Measurements from ENCODE around the gene DOK6.
"Not testable (repeated sequence)": the region's sequence is repeated elsewhere in the genome, so short reads cannot be mapped to it uniquely, and the experiment has no call there.

Gene DOK6

DNA sequence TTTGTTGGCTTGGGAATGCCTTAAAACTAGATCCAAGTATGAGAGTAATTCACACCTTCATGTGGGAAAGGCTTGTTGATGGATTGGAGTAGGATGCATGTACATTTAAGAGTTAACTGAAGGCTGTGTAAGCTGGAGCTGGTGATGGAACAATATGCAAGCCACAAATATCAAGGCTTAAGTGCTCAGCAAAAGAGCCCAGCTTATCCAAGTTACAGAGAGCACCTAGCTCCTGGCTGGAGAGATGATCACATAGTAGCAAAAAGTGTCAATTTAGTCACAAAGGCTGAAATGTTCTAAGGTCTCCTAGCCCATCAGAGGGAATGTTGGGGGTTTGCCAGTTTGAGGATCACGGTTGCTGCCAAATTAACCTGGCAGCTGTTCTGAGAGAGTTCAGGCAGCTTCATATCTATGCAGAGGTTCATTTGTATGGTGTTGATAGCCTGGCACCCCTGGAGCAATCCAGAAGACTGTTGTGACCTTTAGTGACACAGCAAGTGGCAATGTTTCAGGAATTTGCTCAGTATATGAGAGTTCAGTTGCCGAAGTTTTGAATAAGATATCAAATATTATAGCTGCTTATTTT lies 228.2 kb downstream of the DOK6 start:
- DNase-seq: no peak

GRCh38 chr18:69631281-69631680 lies 230.6 kb downstream of the DOK6 start:
- DNase-seq: no peak

DNA sequence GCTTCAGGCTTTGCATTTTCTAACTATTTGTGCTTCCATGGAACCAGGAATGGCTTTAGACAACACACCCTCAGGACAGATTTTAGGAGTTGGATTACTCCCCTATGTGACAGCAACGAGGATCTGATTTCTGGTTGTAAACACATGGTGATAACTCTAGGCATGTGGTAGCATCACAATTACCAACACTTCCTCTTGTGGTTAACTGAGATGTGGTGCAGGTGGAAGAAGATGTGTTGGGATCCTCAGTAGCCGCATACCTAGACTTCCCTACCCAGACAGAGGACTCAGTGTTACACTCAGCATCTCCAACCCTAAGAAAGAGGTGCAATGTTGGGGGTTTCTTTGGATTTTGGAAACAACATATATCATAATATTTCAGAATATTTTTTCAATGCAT lies 234.8 kb downstream of the DOK6 start:
- DNase-seq: no peak

DNA sequence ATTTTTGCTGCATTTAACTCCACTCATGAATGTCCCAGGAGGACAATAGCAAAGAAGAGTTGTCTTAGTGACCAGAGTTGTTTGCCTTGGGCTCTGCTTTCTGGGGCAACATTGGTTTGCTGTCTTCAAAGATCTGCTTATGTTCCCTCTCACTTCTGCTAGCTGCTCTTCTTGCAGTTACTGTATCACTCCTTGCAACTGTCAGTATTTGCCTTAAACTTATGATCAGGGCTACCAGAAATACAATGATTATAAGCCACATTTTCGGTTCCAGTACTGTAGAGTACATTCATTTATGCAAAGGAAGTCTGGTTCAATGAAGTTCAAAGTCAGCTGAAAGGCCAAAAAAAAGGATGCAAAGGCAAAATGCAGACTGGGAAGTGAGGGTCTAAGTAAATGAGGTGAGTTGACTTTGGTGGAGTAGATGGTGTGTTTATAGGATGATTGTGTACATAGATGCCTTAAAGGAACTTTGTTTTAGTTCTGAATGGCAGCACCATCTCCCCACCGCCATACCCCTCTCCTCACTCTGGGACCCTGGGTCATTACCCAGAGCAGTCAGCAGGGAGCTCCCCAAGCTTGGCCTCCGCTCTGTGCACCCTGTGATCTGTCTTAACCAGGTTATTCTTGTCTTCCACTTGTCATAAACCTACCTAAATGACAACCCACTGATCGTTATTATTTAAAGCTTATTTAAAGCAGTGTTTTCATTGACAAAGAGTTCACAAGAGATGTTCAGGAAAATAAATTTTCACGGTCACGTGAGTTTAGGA lies 236.0 kb downstream of the DOK6 start:
- peak; percentile 17 for DNase-seq

DNA sequence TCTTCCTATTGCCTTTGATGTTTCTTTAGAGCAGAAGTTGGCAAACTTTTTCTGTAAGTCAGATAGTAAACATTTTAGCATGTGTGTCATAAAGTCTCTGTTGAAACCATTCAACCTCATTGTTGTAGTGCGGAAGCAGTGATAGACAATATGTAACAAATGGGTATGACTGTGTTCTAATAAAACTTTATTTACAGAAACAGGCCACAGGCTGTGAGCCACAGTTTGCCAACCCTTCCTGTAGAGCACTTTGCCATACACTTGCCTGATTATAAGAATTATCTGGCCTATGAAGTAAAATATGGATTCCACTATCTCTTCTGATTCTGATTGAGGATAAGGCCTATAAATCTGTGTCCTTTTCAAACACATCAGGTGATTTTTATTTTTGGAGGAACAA lies 237.4 kb downstream of the DOK6 start:
- no peak for DNase-seq

DNA sequence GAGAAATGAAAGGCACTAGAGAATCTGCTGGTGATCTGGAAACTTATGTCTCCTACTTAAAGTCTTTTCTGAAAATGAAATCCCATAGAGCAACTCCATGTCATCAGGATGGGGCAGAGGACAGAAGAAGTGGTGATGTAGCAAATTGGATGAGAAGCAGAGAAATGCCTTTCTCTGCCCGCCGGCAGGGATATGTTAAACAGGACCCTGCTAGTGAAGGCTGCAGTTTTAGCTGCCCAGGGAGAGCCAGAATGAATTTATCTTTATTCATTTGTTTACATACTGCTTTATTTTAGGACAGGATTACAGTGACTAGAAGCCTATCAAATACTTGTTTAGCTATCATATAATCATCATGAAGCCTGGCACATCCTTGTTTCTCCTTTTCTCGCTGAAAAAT lies 247.0 kb downstream of the DOK6 start:
- DNase-seq: no peak

DNA sequence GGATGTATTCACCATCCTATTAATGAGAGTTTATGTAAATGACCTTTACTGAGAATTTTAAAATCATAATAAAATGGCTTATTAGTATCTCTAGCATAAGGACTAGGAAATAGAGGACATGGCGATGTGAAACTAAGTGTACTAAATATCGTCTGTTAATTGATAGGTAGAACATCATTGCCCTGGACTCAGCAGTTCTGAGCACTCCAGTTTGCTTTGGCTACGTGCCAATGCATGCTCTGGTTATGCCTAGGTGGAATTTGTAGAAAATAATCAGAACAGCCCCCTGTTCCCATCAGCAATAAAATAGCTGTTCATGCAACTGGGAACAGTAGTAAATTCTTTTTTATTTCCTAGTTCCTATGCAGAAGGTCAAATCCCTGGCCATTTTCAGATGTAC lies 247.8 kb downstream of the DOK6 start:
- DNase-seq: no peak

- DNase-seq: no peak
Measured at GRCh38 chr18:69649684-69650083, 249.0 kb downstream of the DOK6 start.

DNA sequence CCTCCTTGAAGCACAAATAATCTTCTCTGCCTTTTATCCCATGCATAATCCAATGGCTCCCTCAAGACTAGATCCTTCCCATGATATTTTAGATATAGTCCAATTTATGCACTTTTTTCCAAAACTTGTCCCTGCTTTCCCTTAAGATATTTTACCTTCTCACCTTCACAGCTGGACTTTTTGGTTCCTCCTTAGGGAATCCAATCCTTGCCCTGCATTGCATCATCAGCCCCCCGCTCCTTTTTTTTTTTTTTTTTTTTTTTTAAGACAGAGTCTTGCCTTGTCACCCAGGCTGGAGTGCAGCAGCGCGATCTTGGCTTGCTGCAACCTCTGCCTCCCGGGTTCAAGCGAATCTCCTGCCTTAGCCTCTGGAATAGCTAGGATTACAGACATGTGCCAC lies 250.6 kb downstream of the DOK6 start:
- no peak for DNase-seq

DNA sequence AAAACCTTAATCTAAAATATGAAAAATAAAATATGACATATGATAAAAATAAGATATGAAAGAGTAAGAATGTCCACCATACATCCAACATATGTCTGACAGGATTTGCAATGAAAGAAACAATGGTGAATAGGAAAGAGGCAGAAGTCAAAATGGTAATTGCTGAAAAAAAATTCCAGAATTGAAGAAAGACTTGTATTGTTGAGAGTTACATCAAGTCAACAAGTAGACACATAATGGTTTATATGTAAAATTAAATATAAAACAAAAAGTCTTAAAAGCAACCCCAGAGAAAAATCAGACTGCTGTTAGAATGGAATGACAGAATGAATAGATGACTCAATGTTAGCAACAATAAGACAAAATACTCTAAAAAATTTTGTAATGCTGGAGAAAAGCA lies 255.1 kb downstream of the DOK6 start:
- no peak for DNase-seq

DNA sequence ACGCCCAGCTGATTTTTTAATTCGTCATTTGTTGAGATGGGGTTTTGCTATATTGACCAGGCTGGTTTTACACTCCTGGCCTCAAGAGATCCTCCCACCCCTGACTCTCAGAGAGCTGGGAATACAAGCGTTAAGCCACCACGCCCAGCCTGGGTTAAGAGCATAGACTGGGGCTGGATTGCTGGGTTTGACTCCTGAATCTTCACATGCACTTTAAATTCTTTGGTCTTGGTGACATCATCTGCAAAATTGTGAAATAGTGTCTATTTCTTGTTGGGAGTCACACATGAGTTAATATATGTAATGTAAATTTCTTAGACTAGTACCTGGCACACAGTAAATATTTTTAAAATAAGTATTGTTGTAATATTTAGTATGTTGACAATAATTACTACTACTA lies 257.4 kb downstream of the DOK6 start:
- DNase-seq: no peak

- DNase-seq: no peak
Measured at GRCh38 chr18:69658685-69659084, 258.0 kb downstream of the DOK6 start.

DNA sequence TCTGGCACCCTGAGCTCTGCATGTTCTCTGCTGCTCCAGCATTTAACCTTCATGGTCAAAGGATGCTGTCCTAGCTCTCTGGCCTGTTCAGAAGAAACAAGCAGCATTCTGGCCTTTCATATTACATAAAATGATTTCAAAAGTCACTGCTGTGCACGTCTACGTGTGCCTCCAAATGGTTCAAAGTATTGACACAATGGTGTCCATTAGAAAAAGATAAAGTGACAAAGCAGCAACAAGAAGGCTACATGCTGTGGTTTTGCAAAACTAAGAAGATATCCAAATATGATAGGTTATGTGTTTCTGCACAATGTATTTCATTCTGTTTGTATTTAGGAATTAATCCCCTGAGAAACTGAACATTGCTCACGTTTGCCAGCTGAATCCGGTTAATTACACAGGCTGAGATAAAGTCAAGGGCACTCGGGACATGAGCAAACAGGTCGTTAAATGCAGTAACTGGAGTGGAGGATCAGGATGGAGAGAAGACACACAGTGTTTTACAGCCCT lies 258.5 kb downstream of the DOK6 start:
- DNase-seq: no peak

DNA sequence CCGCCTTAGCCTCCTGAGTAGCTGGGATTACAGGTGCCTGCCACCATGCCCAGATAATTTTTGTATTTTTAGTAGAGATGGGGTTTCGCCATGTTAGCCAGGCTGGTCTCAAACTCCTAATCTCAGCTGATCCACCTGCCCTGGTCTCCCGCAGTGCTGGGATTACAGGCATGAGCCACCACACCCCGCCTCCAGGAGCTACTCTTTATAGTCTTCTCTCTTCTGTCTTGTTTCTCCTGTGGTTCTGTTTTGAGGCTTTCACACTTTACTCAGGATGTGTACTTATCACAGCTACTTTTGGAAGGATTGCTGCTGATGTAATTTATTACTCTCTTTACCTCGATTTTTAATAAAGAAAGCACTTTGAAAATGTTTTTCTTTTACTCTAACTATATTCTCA lies 261.4 kb downstream of the DOK6 start:
- not testable (repeated sequence) for DNase-seq

DNA sequence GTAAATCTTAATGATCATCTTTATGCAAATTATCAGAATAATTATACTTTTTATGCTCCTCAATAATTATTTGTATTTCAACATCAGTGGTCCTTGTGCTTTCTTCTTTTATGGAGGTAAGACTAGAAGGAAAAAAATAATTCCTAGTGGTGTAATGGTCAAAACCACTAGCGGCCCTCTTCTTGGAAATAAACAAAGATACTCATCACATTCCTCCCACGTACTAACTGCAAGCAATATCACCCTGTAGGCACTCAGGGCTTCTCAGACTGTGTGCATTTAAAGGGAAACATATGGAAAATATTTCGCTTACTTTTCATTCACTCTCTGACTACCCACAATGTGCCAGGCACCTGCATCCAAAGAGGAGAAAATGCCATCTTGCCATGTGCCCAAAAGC lies 263.7 kb downstream of the DOK6 start:
- DNase-seq: no peak

GRCh38 chr18:69674292-69674877 lies 273.7 kb downstream of the DOK6 start:
- no peak for DNase-seq

DNA sequence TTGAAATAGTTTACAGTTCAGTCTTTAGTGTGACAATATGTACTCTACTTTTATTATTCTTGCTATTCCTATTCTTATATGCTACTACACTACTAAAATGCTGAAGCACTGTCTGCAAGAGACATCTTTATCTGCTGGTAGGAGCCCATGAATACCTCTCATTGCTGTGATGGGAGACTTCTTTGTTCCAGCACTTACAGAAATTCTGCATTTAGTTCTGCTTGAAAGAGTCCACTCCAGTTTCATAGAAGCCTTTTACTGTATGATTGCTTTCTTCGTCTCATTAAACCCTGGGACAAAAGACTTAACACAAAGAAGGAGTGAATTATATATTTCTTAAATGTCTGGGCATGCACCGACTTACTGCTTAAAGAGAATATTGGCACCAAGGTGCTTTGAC lies 274.3 kb downstream of the DOK6 start:
- no peak for DNase-seq

GRCh38 chr18:69677595-69677994 lies 276.9 kb downstream of the DOK6 start:
- no peak for DNase-seq

DNA sequence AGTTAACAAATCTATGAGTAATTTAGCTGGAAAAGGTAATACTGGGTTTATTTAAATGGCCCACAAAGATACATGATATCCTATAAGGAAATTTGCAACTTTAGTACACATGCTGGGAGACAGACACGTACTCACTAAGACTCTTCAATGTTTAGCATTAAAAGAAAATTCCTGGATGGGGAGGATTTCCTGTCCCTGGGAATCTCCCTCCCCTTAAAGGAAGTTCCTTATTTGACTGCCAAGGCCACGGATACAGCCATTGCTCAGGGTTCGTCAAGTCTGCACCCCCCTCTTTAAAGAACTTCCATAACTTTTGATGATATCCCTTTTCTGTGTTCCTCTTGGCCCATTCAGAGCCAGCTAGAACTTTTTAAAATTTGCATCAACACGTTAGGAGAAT lies 279.4 kb downstream of the DOK6 start:
- DNase-seq: no peak

GRCh38 chr18:69683176-69683575 lies 282.5 kb downstream of the DOK6 start:
- no peak for DNase-seq

- DNase-seq: no peak
Measured at GRCh38 chr18:69684789-69685188, 284.1 kb downstream of the DOK6 start.

- DNase-seq: no peak
Measured at GRCh38 chr18:69686861-69687260, 286.2 kb downstream of the DOK6 start.

DNA sequence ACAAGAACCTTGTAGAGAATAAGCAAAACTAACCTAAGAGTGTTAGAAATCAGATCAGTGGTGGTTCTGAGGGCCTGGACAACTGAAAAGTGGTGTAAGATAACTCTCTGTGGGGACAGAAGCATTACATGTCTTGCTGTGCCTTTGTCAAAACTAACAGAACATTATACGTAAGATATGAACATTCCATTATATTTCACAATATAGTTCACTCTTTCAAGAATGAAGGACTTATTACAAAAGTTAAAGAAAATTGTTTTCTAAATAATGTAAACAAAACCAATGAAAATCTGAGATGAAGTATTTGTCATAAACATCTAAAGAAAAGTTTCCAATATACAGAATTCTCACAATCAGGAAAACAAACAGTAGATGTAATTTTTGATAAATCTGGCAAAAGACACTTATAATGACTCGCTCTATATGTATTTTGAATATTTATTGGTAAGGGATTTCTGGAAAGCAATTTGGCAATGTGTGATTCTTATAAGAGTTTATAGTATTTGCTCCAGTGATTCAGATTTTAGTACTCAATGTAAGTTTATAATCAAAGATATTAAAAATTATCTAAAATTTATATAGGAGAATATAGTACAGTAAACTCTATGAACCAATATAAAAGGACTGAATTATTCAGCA lies 288.6 kb downstream of the DOK6 start:
- DNase-seq: no peak

Data from stimulated activated CD4-positive, alpha-beta T cell treated with anti-CD3 and anti-CD28 coated beads, Interleukin-15, amount 100 ng/mL, for 24 hours (primary cell).